ENCODE measurements around the gene FSTL4. TPM values are rescaled to one million over a fixed set of nuclear protein-coding genes. Genes with fewer than 3 reads are reported as not detected.
A peak's percentile ranks its signal among the peaks of the same experiment; 100 is the strongest.

Gene FSTL4
- total RNA-seq, 4 donors from 2014 or later: 0.18 to 0.27 (median 0.20) TPM; not detected in 1

GRCh38 chr5:133285583-133286021 is 326.7 kb downstream of the FSTL4 start:
- H3K4me3 ChIP-seq: no peak overlapping the region
- peak; percentile 91 to 98 for DNase-seq
- in situ Hi-C loops (cut with MboI; ENCODE audit: low sequenced_read_pairs in 4 of 4) (loop anchor here (5.0 to 10.0 kb wide), 3 partner anchors 168 to 173 kb away; no protein-coding TSS in a partner anchor), intact Hi-C loops (cut with DNase I; ENCODE audit: low total_unique reads) (loop anchor here (2.0 to 5.0 kb wide), 3 partner anchors 38 to 167 kb away; no protein-coding TSS in a partner anchor)
- TF ChIP-seq CTCF (IDR thresholded peaks at IDR 0.05 in 4 of 5, conservative IDR thresholded peaks at IDR 0.05 in 1 of 5) (no peak), POLR2A (IDR thresholded peaks at IDR 0.05) (peak; percentile 34 to 52)
- no peaks in the 10 kb centered on the region for H3K36me3 ChIP-seq
- peak; percentile 90 to 92 for ATAC-seq
- H3K9me3 ChIP-seq: no peaks in the 10 kb centered on the region
- peaks cover 7 to 15% of the 10 kb centered on the region in 2 donors for H3K4me1 ChIP-seq
- peak overlapping the region; percentile 88 to 94 (median 92) for H3K27ac ChIP-seq
- H3K27me3 ChIP-seq: no peaks in the 10 kb centered on the region

GRCh38 chr5:133284306-133284705 is 328.0 kb downstream of the FSTL4 start:
- Histone ChIP-seq H3K9me3 (no peaks in the 10 kb centered on the region), H3K4me1 (peaks cover 7 to 15% of the 10 kb centered on the region in 2 donors), H3K27ac (peak overlapping the region; percentile 88 to 94 (median 92)), H3K36me3 (no peaks in the 10 kb centered on the region), H3K27me3 (no peaks in the 10 kb centered on the region), H3K4me3 (no peak overlapping the region)
- ATAC-seq: no peak
- intact Hi-C loops (cut with DNase I; ENCODE audit: low total_unique reads): loop anchor here (2.0 kb wide), 1 partner anchor 166 kb away; no protein-coding TSS in a partner anchor
- DNase-seq: peak in 1 of 2 donors; percentile 23
- in situ Hi-C loops (cut with MboI; ENCODE audit: low sequenced_read_pairs in 4 of 4): loop anchor here in 1 of 4 donors (10.0 kb wide), 1 partner anchor 170 kb away; no protein-coding TSS in a partner anchor
- TF ChIP-seq POLR2A (IDR thresholded peaks at IDR 0.05) (no peak), CTCF (IDR thresholded peaks at IDR 0.05 in 4 of 5, conservative IDR thresholded peaks at IDR 0.05 in 1 of 5) (no peak)

GRCh38 chr5:133278317-133278716 is 334.0 kb downstream of the FSTL4 start:
- in situ Hi-C loops (cut with MboI; ENCODE audit: low sequenced_read_pairs in 4 of 4): no loop called here
- DNase-seq (no peak), ATAC-seq (no peak)
- no peak overlapping the region for H3K4me3 ChIP-seq
- H3K9me3 ChIP-seq: no peaks in the 10 kb centered on the region
- peaks cover 22 to 32% of the 10 kb centered on the region in 2 donors for H3K4me1 ChIP-seq
- no peaks in the 10 kb centered on the region for H3K27me3 ChIP-seq
- intact Hi-C loops (cut with DNase I; ENCODE audit: low total_unique reads): no loop called here
- H3K27ac ChIP-seq: peak overlapping the region in 2 of 4 donors; percentile 19 to 24
- TF ChIP-seq POLR2A (IDR thresholded peaks at IDR 0.05) (no peak), CTCF (IDR thresholded peaks at IDR 0.05 in 4 of 5, conservative IDR thresholded peaks at IDR 0.05 in 1 of 5) (no peak)
- H3K36me3 ChIP-seq: no peaks in the 10 kb centered on the region

- no peaks in the 10 kb centered on the region for H3K27me3 ChIP-seq
- in situ Hi-C loops (cut with MboI; ENCODE audit: low sequenced_read_pairs in 4 of 4): no loop called here
- peaks cover 24 to 36% of the 10 kb centered on the region in 2 donors for H3K4me1 ChIP-seq
Observed at GRCh38 chr5:133277744-133278143, 334.6 kb downstream of the FSTL4 start.

More at GRCh38 chr5:133277744-133278143, 334.6 kb downstream of the FSTL4 start:
- Histone ChIP-seq H3K9me3 (no peaks in the 10 kb centered on the region), H3K27ac (peak overlapping the region in 2 of 4 donors; percentile 24 to 79), H3K36me3 (no peaks in the 10 kb centered on the region), H3K4me3 (no peak overlapping the region)
- intact Hi-C loops (cut with DNase I; ENCODE audit: low total_unique reads): no loop called here
- DNase-seq (peak in 1 of 2 donors; percentile 24), ATAC-seq (no peak)
- no peak for TF ChIP-seq POLR2A (IDR thresholded peaks at IDR 0.05)
- TF ChIP-seq CTCF (IDR thresholded peaks at IDR 0.05 in 4 of 5, conservative IDR thresholded peaks at IDR 0.05 in 1 of 5): no peak

Measured in gastrocnemius medialis (tissue), 4 donors.